GM18951 (cell line): ENCODE data around the gene RRP15.

Experiments used
- POLR2A ChIP-seq: IDR thresholded peaks from 4 replicates; pipeline ENCODE4 v1.6.1; 2011; ENCODE audit warnings: mild to moderate bottlenecking; ENCODE audit not compliant: insufficient read length, insufficient read depth; ENCODE audit errors: extremely low read depth
- in situ Hi-C: fragments of 300-500 bp; cut with MboI; formaldehyde crosslinking; loops from one replicate; pipeline ENCODE4 v1.12.0; 2022; ENCODE audit warnings: low sequenced_read_pairs, mixed read lengths, inconsistent platforms; ENCODE audit not compliant: unreplicated experiment

RRP15 gene

GRCh38 chr1:218273762-218274479 is 11.2 kb upstream of the RRP15 start:
- in situ Hi-C loops: no loop called here
- TF ChIP-seq POLR2A: no peak

DNA sequence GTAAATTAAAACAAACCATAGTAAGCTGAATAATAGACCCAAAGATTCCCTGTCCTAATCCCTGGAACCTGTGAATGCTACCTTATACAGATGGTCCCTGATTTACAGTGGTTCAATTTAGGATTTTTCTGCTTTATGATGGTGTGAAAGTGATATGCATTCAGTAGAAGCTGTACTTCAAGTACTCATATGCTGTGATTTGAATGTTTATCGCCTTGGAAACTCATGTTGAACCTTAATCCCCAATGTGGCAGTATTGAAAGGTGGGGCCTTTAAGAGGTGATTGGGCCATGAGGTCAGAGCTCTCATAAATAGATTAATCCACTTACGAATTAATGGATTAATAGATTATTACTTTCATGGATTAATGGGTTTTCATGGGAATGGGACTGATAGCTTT is 10.6 kb upstream of the RRP15 start:
- no peak for TF ChIP-seq POLR2A
- in situ Hi-C loops: no loop called here

DNA sequence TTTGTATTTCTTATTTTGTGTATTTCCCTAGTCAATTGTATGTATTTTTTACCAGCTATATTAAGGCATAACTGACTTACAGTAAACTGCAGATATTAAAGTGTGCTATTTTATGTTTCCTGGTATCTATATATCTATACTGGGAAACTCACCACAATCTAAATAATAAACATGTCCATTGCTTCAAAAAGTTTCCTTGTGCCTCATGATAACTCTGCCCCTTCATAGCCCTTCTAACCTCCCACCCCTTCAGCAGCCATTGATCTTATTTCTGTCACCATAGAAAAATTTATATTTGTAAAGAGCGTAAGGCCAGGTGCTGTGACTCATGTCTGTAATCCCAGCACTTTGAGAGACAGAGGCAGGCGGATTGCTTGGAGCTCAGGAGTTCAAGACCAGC is 9.3 kb upstream of the RRP15 start:
- in situ Hi-C loops: no loop called here
- TF ChIP-seq POLR2A: no peak

DNA sequence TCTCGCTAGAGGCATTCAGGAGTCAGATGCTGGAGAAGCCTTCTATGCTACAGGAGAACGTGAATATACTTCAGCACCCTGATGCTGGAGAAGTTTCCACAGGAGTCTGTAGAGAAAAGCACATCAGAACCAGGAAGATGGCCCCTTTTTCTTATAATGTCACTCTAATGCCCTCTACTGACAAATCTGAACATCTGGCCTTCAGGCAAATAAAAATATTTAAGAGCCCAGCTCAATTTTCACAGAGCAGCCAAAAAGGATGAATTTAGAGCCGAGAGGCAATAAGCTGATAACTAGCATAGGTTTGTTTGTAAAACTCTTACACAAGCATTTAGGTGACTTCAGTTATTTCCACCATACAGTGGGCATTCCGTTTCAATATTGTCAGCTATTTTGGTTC is 3.8 kb upstream of the RRP15 start:
- no peak for TF ChIP-seq POLR2A
- in situ Hi-C loops: no loop called here

DNA sequence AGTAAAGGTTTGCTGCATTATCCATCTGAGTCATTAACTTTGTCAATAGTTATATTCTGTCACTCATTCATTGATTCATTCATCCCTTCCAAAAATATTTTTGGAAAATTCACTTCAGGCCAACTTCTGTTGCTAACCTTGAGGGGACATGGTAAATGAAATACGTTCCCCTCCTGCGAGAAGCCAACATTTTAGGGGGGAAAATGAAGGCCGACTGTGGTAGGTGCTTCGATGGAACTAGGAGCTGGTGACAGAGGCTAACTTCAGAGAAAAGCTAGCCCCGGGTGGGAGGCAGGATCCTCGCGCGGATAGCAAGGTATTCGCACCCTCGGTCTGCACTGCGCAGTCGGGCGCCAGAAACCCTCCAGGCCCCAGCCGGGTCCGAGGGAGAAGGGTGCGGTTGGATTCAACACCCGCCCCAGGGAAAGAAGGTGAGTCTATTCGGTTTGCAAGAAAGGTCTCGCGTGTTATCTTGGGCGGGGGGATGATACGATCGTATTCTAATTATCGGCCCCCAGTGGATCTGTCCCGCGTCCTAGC is 646 bp upstream of the RRP15 start:
- TF ChIP-seq POLR2A: no peak
- in situ Hi-C loops: no loop called here

DNA sequence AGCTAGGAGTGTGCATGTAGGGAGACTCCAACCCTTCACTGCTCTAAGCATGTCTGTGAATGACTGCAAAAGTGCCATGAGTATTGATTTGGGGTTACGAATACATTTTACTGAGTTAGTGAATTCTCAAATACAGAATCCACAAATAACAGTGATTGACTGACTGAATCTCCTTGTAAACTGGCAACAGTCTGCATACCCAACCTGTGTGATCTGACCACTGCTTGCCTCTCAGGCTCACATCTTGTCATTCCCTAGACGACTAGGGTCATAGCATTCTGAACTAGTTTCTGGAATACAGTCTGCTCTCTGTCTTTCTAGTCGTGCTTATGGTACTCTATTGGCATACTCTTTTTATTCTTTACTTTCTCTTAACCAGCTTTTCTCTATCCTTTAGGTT is 7.4 kb downstream of the RRP15 start:
- in situ Hi-C loops: no loop called here
- no peak for TF ChIP-seq POLR2A

- in situ Hi-C loops: no loop called here
- no peak for TF ChIP-seq POLR2A
Measured at GRCh38 chr1:218294546-218294945, 9.5 kb downstream of the RRP15 start.

GRCh38 chr1:218296162-218296561 is 11.1 kb downstream of the RRP15 start:
- in situ Hi-C loops: no loop called here
- no peak for TF ChIP-seq POLR2A

DNA sequence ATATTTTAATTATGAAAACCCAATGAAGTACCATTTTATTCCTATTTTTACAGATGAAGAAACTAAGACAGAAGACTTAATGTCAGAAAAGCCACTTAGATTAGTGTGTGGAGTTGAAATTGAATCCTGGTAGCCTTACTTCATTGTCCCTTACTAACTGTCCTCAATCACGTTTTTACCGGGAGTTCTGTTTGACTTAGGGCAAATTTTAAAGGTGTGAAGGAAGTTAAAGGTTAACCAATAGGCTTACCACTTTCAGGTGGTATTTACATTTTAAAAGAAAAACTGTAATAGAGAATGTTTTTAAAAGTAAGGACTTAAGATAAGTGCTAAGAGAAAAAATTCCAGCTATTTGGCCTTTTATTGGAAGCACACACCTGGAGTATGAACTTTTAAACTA is 12.4 kb downstream of the RRP15 start:
- in situ Hi-C loops: no loop called here

GRCh38 chr1:218297867-218298266 is 12.8 kb downstream of the RRP15 start:
- TF ChIP-seq POLR2A: no peak
- in situ Hi-C loops: no loop called here

More for the DNA sequence above, 12.4 kb downstream of the RRP15 start:
- TF ChIP-seq POLR2A: no peak

GRCh38 chr1:218298398-218298797 is 13.3 kb downstream of the RRP15 start:
- in situ Hi-C loops: no loop called here

DNA sequence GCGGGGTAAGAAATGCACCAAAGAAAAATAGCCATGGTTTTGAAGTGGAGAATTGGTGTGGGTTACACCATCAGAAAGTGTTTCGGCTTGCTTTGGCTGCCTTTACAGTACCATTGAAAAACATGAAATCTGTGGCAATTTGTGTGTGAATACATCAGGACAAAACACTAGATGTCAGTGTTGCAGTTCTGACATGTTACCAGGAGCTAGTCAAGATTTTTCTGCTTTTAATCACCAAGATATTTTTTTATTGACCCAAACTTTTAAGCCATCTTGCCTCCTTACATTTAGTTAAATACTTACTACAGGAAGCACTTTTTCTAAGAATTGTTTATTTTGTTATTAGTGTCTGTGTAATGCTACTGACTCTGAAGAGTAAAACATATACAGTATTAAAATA is 14.3 kb downstream of the RRP15 start:
- in situ Hi-C loops: no loop called here
- no peak for TF ChIP-seq POLR2A

More at GRCh38 chr1:218298398-218298797, 13.3 kb downstream of the RRP15 start:
- no peak for TF ChIP-seq POLR2A

- TF ChIP-seq POLR2A: no peak
- in situ Hi-C loops: no loop called here
Measured at GRCh38 chr1:218301217-218301616, 16.1 kb downstream of the RRP15 start.

DNA sequence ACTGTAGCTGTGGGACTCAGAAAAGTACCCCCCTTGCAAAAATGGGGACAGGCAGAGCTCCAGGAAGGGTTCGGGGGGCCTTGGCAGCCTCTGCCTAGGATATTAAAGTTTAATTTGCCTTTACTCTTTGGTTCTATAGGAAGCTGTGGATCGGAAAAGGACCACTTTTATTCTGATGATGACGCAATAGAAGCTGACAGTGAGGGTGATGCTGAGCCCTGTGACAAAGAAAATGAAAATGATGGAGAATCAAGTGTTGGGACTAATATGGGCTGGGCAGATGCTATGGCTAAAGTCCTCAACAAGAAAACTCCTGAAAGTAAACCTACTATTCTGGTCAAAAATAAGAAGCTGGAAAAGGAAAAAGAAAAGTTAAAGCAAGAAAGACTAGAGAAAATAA is 17.1 kb downstream of the RRP15 start:
- in situ Hi-C loops: no loop called here
- no peak for TF ChIP-seq POLR2A

GRCh38 chr1:218303176-218303879 is 18.2 kb downstream of the RRP15 start:
- in situ Hi-C loops: no loop called here
- no peak for TF ChIP-seq POLR2A
